Measurements from ENCODE around the gene SHLD1. TPM values are rescaled to one million over a fixed set of nuclear protein-coding genes. Genes with fewer than 3 reads are reported as not detected.

Gene SHLD1
- total RNA-seq, 1 experiment from 2014 or later, result 6.7 TPM

DNA sequence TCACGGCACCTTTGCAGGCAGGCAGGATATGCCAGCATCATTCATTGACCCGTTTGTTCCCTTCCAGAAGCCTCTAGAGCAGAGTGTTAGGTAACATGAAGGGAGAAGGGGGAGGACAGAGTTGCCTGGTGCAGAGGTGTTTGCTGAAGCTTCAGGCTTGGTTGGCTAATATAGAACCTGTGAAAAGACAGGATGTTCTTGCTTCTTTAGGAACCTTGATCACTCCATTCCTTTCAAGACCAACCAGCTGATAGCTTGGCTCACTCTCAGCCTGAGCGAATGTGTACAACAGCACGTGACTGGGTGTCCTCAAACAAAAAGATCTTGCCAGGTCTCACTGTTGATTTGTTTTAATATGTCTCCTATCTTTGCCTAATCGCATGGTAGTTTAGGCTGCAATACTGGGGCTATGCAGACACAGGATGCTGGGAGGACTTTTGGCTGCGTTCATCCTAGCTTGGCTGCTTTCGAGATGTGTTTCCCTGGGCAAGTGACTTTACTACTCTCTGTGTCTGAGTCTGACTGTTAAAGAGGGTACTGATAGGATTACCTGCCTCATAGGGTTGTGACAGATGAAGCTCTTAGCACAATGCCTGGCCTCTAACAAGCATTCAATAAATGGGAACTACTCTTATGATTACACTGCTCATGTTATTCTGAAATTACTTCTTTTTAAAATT lies 16.0 kb downstream of the SHLD1 start:
- no peak overlapping the region for H2AFZ ChIP-seq (ENCODE audit: low read length)
- H2AK5ac ChIP-seq (ENCODE audit: insufficient read length, low read length), result no peak overlapping the region
- Mint-ChIP-seq H3K27me3 (ENCODE audit: low read depth) (no peaks in the 10 kb centered on the region), H3K4me3 (no peak overlapping the region), H3K9me3 (no peaks in the 10 kb centered on the region), H3K27ac (0 out of 7 replicates have a peak overlapping the region, but pooled peaks of 1 of the 3 experiments have one; percentile 88), H3K4me1 (peaks cover 5 to 8% of the 10 kb centered on the region in 2 experiments), H3K36me3 (ENCODE audit: insufficient read depth in 1 of 3, low read depth in 3 of 3) (peaks cover 0 to 4% (median under 1%) of the 10 kb centered on the region in 3 experiments; a peak in 3 of 7 replicates)
- WGBS (ENCODE audit: extremely low coverage, insufficient read length, low lambda C conversion rate), result no CpG with 5 or more reads among the region's 7 CpGs
- no peaks in the 10 kb centered on the region for H3K9me3 ChIP-seq (ENCODE audit: control insufficient read depth, low read depth, low read length)
- DNase-seq, result no peak
- no peaks in the 10 kb centered on the region for H3K4me1 ChIP-seq (ENCODE audit: insufficient read depth, low read length)
- H3K14ac ChIP-seq (ENCODE audit: insufficient read depth, low read length), result no peak overlapping the region
- H2BK12ac ChIP-seq (ENCODE audit: insufficient read length, low read depth, low read length), result no peak overlapping the region
- H3K79me1 ChIP-seq (ENCODE audit: insufficient read depth, low read depth, low read length, poor library complexity, severe bottlenecking), result no peaks in the 10 kb centered on the region
- H3K27ac ChIP-seq (ENCODE audit: insufficient read length, low read depth, low read length), result no peak overlapping the region
- TF ChIP-seq, protein P1, sequence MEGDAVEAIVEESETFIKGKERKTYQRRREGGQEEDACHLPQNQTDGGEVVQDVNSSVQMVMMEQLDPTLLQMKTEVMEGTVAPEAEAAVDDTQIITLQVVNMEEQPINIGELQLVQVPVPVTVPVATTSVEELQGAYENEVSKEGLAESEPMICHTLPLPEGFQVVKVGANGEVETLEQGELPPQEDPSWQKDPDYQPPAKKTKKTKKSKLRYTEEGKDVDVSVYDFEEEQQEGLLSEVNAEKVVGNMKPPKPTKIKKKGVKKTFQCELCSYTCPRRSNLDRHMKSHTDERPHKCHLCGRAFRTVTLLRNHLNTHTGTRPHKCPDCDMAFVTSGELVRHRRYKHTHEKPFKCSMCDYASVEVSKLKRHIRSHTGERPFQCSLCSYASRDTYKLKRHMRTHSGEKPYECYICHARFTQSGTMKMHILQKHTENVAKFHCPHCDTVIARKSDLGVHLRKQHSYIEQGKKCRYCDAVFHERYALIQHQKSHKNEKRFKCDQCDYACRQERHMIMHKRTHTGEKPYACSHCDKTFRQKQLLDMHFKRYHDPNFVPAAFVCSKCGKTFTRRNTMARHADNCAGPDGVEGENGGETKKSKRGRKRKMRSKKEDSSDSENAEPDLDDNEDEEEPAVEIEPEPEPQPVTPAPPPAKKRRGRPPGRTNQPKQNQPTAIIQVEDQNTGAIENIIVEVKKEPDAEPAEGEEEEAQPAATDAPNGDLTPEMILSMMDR (conservative IDR thresholded peaks at IDR 0.05), result no peak
- H2BK5ac ChIP-seq (ENCODE audit: insufficient read length, low read length), result peak overlapping the region; percentile 8
- no peak overlapping the region for H4K5ac ChIP-seq (ENCODE audit: insufficient read length, low read depth, low read length)
- no peak overlapping the region for H3K23ac ChIP-seq (ENCODE audit: insufficient read length, low read depth, low read length)
- no peak overlapping the region for H3T11ph ChIP-seq (ENCODE audit: low read length)
- H3K18ac ChIP-seq (ENCODE audit: insufficient read length, low read depth, low read length), result no peak overlapping the region
- no peaks in the 10 kb centered on the region for H4K20me1 ChIP-seq (ENCODE audit: control insufficient read depth, insufficient read depth, insufficient read length)
- no peak overlapping the region for H4K91ac ChIP-seq (ENCODE audit: insufficient read length, low read depth, low read length)
- H2BK20ac ChIP-seq (ENCODE audit: low read depth, low read length, poor library complexity, severe bottlenecking), result no peak overlapping the region
- H3K4me2 ChIP-seq (ENCODE audit: insufficient read depth, insufficient read length, low read length), result no peak overlapping the region
- no peak overlapping the region for H3K4ac ChIP-seq (ENCODE audit: low read depth, low read length)
- H2BK15ac ChIP-seq (ENCODE audit: low read depth, low read length), result no peak overlapping the region
- H3K79me2 ChIP-seq (ENCODE audit: insufficient read depth, low read length), result no peaks in the 10 kb centered on the region
- H3K56ac ChIP-seq (ENCODE audit: insufficient read length, low read depth, low read length), result peak overlapping the region; percentile 73
- H3K23me2 ChIP-seq (ENCODE audit: insufficient read length, low read depth, low read length, poor library complexity, severe bottlenecking), result no peaks in the 10 kb centered on the region
- no peak overlapping the region for H4K8ac ChIP-seq (replicated peaks; ENCODE audit: insufficient read length, low read depth, low read length)
- H3K27me3 ChIP-seq (ENCODE audit: insufficient read depth, low read length), result no peaks in the 10 kb centered on the region
- no peak overlapping the region for H2BK120ac ChIP-seq (ENCODE audit: low read depth, low read length, poor library complexity, severe bottlenecking)
- H3K9ac ChIP-seq (ENCODE audit: extremely low read depth, insufficient read length, low read length), result no peak overlapping the region

Data from H9 (cell line).